HepG2 (cell line): ENCODE measurements around the gene NDUFS5. TPM values are rescaled to one million over a fixed set of nuclear protein-coding genes. Genes with fewer than 3 reads are reported as not detected.

Experiments
- CEBPG ChIP-seq: IDR thresholded peaks from 2 replicates; pipeline ENCODE4 v1.6.1; 2016
- GABPA ChIP-seq, 2 experiments: IDR thresholded peaks; 2 replicates each; pipeline ENCODE4 v1.6.1; 2011 to 2016; ENCODE audit warnings: low read depth in 2 of 2, low read length in 1 of 2, missing biosample characterization in 1 of 2, missing genetic modification characterization in 1 of 2
- HHEX ChIP-seq: IDR thresholded peaks from 2 replicates; pipeline ENCODE4 v1.6.1; 2016; ENCODE audit warnings: control low read depth
- HINFP ChIP-seq: sonication (generic); formaldehyde crosslinking; IDR thresholded peaks from 2 replicates; pipeline ENCODE4 v1.4.0; 2020; ENCODE audit warnings: low read depth, mild to moderate bottlenecking, missing genetic modification reagents
- HNRNPL ChIP-seq: fragments of 200-400 bp; formaldehyde crosslinking; IDR thresholded peaks from 2 replicates; pipeline ENCODE4 v1.6.1; 2017; ENCODE audit warnings: mild to moderate bottlenecking, low read depth, low read length
- MXI1 ChIP-seq: IDR thresholded peaks from 3 replicates; pipeline ENCODE4 v1.6.1; 2012; ENCODE audit warnings: low read depth, low read length, inconsistent platforms, borderline replicate concordance
- NFIB ChIP-seq: sonication (generic); formaldehyde crosslinking; IDR thresholded peaks from 2 replicates; pipeline ENCODE4 v1.9.0; 2021; ENCODE audit warnings: missing genetic modification reagents, mild to moderate bottlenecking, borderline replicate concordance
- NFYB ChIP-seq: sonication (generic); formaldehyde crosslinking; IDR thresholded peaks from 2 replicates; pipeline ENCODE4 v1.4.0; 2020; ENCODE audit warnings: missing genetic modification reagents
- NR2C2 ChIP-seq: sonication (generic); formaldehyde crosslinking; IDR thresholded peaks from 2 replicates; pipeline ENCODE4 v1.4.0; 2020; ENCODE audit warnings: missing genetic modification reagents, mild to moderate bottlenecking, moderate library complexity, borderline replicate concordance
- RARA ChIP-seq: IDR thresholded peaks from 2 replicates; pipeline ENCODE4 v1.6.1; 2016; ENCODE audit warnings: missing genetic modification reagents, missing compliant biosample characterization
- RBFOX2 ChIP-seq: fragments of 200-400 bp; formaldehyde crosslinking; IDR thresholded peaks from 2 replicates; pipeline ENCODE4 v1.6.1; 2017; ENCODE audit warnings: low read depth, mild to moderate bottlenecking, low read length
- STAG1 ChIP-seq: sonication (generic); formaldehyde crosslinking; IDR thresholded peaks from 2 replicates; pipeline ENCODE4 v1.4.0; 2020; ENCODE audit warnings: missing genetic modification reagents
- ZNF225 ChIP-seq: sonication (generic); formaldehyde crosslinking; IDR thresholded peaks from 2 replicates; pipeline ENCODE4 v1.4.0; 2020; ENCODE audit warnings: mild to moderate bottlenecking, missing genetic modification reagents
- ZNF556 ChIP-seq: sonication (generic); formaldehyde crosslinking; IDR thresholded peaks from 2 replicates; pipeline ENCODE4 v1.4.0; 2020; ENCODE audit warnings: mild to moderate bottlenecking, missing genetic modification reagents, borderline replicate concordance
- ZNF605 ChIP-seq: sonication (generic); formaldehyde crosslinking; IDR thresholded peaks from 2 replicates; pipeline ENCODE4 v1.8.0; 2022; ENCODE audit warnings: mild to moderate bottlenecking, missing genetic modification reagents
- ZNF713 ChIP-seq: sonication (generic); formaldehyde crosslinking; IDR thresholded peaks from 2 replicates; pipeline ENCODE4 v1.4.0; 2020; ENCODE audit warnings: mild to moderate bottlenecking, missing genetic modification reagents
- polyA plus RNA-seq, 8 experiments: library from polyadenylated mRNA; depleted of rRNA in 3 of 8; stranded (reverse) in 7 of 8; unstranded in 1 of 8; fragments of >200 nt; fragmentation: Illumina TruSeq in 4 of 8; extraction: Trizol in 4 of 8; gene quantifications; 2 replicates each; pipeline versions ENCODE4 v1.2.1 to v1.2.3, GENCODE V29; 2011 to 2016; ENCODE audit warnings: low read depth in 4 of 8, missing spikeins in 1 of 8, mixed read lengths in 1 of 8; ENCODE audit not compliant: insufficient read depth in 1 of 8
- total RNA-seq, 5 experiments: library from RNA; depleted of rRNA; stranded (reverse); fragments of >200 nt; fragmentation: Illumina TruSeq; extraction: Trizol; gene quantifications; 2 replicates each; pipeline ENCODE4 v1.2.3, GENCODE V29; 2016; ENCODE audit warnings: low read depth in 1 of 5
- TF ChIP-seq, protein P1 (sequence below): sonication (generic); formaldehyde crosslinking; IDR thresholded peaks from 2 replicates; pipeline ENCODE4 v1.9.0; 2021; ENCODE audit warnings: missing genetic modification reagents, mild to moderate bottlenecking, borderline replicate concordance
- TF ChIP-seq, protein P2 (sequence below): sonication (generic); formaldehyde crosslinking; conservative IDR thresholded peaks from 2 replicates; pipeline ENCODE4 v1.4.0; 2020; ENCODE audit warnings: missing genetic modification reagents
- TF ChIP-seq, protein P3 (sequence below): sonication (generic); formaldehyde crosslinking; IDR thresholded peaks from 2 replicates; pipeline ENCODE4 v1.4.0; 2020; ENCODE audit warnings: mild to moderate bottlenecking, missing genetic modification reagents

Gene NDUFS5
- total and polyA plus RNA-seq, 2 of the 13 experiments (the other 11 are each of a cell fraction or from before 2014, with no cell fraction given), result 263 to 466 TPM

DNA sequence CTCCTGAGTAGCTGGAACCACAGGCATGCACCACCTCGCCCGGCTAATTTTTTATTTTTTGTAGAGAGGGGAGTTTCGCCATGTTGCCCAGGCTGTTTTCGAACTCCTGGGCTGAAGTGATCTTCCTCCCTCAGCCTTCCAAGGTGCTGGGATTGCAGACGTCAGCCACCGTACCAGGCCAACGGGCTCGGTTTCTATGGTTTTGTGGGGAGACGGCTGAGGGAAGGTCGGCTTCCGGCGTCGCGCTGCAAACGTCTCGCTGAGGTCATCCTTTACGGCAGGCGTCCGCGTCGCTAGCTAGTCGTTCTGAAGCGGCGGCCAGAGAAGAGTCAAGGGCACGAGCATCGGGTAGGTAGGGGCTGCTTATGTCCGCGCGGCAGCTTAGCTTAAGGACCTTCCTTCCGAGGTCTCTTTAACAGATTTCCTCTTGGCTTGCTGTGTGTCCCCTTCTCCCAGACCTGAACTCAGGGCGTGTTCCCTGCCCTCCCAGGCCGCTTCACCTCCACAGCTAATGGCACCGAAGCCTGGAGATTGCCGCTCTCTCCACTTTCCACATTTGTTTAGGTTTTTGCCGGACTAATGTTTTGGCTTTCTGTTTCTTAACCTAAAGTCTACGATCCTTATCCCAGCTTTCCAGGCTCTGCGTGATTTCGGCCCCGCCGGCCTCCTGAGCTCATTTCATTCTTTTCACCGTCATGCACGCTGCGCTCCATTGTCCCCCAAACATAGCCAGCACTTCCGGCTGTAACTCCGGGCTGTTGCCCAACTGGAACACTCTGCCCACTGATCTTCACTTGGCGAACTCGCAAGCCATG, at the start of gene NDUFS5 (continued):
- TF ChIP-seq HNRNPL, result peak; percentile 48; the same call in 1 of the 2 replicates
- TF ChIP-seq, protein P1, sequence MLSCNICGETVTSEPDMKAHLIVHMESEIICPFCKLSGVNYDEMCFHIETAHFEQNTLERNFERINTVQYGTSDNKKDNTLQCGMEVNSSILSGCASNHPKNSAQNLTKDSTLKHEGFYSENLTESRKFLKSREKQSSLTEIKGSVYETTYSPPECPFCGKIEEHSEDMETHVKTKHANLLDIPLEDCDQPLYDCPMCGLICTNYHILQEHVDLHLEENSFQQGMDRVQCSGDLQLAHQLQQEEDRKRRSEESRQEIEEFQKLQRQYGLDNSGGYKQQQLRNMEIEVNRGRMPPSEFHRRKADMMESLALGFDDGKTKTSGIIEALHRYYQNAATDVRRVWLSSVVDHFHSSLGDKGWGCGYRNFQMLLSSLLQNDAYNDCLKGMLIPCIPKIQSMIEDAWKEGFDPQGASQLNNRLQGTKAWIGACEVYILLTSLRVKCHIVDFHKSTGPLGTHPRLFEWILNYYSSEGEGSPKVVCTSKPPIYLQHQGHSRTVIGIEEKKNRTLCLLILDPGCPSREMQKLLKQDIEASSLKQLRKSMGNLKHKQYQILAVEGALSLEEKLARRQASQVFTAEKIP (CRISPR knock-in tag), result no peak
- TF ChIP-seq STAG1, result peak; percentile 1; the same call in 1 of the 2 replicates
- TF ChIP-seq NFYB (CRISPR knock-in tag), result no peak
- no peak for TF ChIP-seq NFIB (CRISPR knock-in tag)
- TF ChIP-seq, protein P2, sequence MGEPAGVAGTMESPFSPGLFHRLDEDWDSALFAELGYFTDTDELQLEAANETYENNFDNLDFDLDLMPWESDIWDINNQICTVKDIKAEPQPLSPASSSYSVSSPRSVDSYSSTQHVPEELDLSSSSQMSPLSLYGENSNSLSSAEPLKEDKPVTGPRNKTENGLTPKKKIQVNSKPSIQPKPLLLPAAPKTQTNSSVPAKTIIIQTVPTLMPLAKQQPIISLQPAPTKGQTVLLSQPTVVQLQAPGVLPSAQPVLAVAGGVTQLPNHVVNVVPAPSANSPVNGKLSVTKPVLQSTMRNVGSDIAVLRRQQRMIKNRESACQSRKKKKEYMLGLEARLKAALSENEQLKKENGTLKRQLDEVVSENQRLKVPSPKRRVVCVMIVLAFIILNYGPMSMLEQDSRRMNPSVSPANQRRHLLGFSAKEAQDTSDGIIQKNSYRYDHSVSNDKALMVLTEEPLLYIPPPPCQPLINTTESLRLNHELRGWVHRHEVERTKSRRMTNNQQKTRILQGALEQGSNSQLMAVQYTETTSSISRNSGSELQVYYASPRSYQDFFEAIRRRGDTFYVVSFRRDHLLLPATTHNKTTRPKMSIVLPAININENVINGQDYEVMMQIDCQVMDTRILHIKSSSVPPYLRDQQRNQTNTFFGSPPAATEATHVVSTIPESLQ (CRISPR knock-in tag), result no peak
- TF ChIP-seq HHEX (CRISPR knock-in tag), result no peak
- TF ChIP-seq NR2C2 (CRISPR knock-in tag), result peak; percentile 64; the same call in 1 of the 2 replicates
- TF ChIP-seq CEBPG, result peak; percentile 10; the same call in 1 of the 2 replicates
- 0 out of 2 replicates have a peak, but pooled peaks have one; percentile 55 for TF ChIP-seq ZNF556 (CRISPR knock-in tag)
- TF ChIP-seq ZNF605, result no peak
- peak; percentile 53 for TF ChIP-seq GABPA (IDR thresholded peaks at IDR 0.05; ENCODE audit: low read depth, low read length)
- TF ChIP-seq GABPA (CRISPR knock-in tag; IDR thresholded peaks at IDR 0.05; ENCODE audit: low read depth), result peak; percentile 87
- TF ChIP-seq ZNF713 (CRISPR knock-in tag), result no peak
- TF ChIP-seq ZNF225 (CRISPR knock-in tag), result no peak
- TF ChIP-seq, protein P3, sequence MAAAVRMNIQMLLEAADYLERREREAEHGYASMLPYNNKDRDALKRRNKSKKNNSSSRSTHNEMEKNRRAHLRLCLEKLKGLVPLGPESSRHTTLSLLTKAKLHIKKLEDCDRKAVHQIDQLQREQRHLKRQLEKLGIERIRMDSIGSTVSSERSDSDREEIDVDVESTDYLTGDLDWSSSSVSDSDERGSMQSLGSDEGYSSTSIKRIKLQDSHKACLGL (CRISPR knock-in tag), result no peak; the same call in 1 of the 2 replicates
- TF ChIP-seq RARA (CRISPR knock-in tag), result no peak
- TF ChIP-seq RBFOX2, result peak; percentile 75
- TF ChIP-seq MXI1, result no peak
- TF ChIP-seq HINFP (CRISPR knock-in tag), result peak; percentile 80; the same call in 1 of the 2 replicates
